T-cell (primary cell): ENCODE data around the gene ROCK2. TPM values are rescaled to one million over a fixed set of nuclear protein-coding genes. Genes with fewer than 3 reads are reported as not detected.

Source experiments
- ATAC-seq, 4 experiments: fragments of 200-7000 bp in 3 of 4; fragments of 150-1000 bp in 1 of 4; cut with Tn5 transposase; replicated peaks in 1 of 4; 1 replicate in 3 of 4; 2 replicates in 1 of 4; pipeline ENCODE4 v1.10.0; 2021; ENCODE audit warnings: moderate library complexity in 3 of 4, mild to moderate bottlenecking in 2 of 4, moderate number of reproducible peaks in 1 of 4
- CTCF ChIA-PET, 2 donors: fragments of 300-600 bp; sonication (Branson Sonifier 250); formaldehyde crosslinking; loops; one replicate each; lab custom pipeline; 2022; ENCODE audit warnings: antibody characterized with exemption in 2 of 2; lab: Charles Lee
- POLR2A ChIA-PET, 2 donors: fragments of 300-600 bp; sonication (Branson Sonifier 250); formaldehyde crosslinking; loops; one replicate each; lab custom pipeline; 2022; ENCODE audit warnings: antibody characterized with exemption in 2 of 2; lab: Charles Lee
- DNase-seq, 35 experiments: peaks; one replicate each; pipeline versions ENCODE4 v3.0.0 to v3.0.0-alpha.2; 2013 to 2023
- H3K27ac ChIP-seq: one replicate; pipeline ENCODE4 v1.5.1; 2013; ENCODE audit warnings: low read length
- H3K27me3 ChIP-seq, 2 experiments: replicated peaks in 1 of 2; 1 replicate in 1 of 2; 2 replicates in 1 of 2; pipeline versions ENCODE4 v1.6.1 to v1.7.0; 2013; ENCODE audit warnings: low read length in 1 of 2, mixed read lengths in 1 of 2; ENCODE audit not compliant: control insufficient read depth in 2 of 2, insufficient read depth in 2 of 2; ENCODE audit errors: extremely low read depth in 1 of 2
- H3K36me3 ChIP-seq, 2 donors: 1 replicate in 1 of 2; 2 replicates in 1 of 2; pipeline versions ENCODE4 v1.6.1 to v1.7.0; 2013; ENCODE audit warnings: low read length in 1 of 2; ENCODE audit not compliant: control insufficient read depth in 2 of 2, insufficient read depth in 1 of 2; ENCODE audit errors: extremely low read depth in 1 of 2
- H3K4me1 ChIP-seq, 2 experiments: 1 replicate in 1 of 2; 2 replicates in 1 of 2; pipeline versions ENCODE4 v1.6.1 to v1.7.0; 2013; ENCODE audit warnings: low read length in 2 of 2, mixed read lengths in 1 of 2; ENCODE audit not compliant: insufficient read depth in 2 of 2, control insufficient read depth in 1 of 2; ENCODE audit errors: extremely low read depth in 1 of 2
- H3K4me3 ChIP-seq, 2 donors: 1 replicate in 1 of 2; 2 replicates in 1 of 2; pipeline versions ENCODE4 v1.5.1 to v1.7.0; 2013; ENCODE audit warnings: mild to moderate bottlenecking in 2 of 2, low read length in 1 of 2, moderate library complexity in 1 of 2; ENCODE audit not compliant: control insufficient read depth in 1 of 2; ENCODE audit errors: extremely low read depth in 1 of 2
- H3K9me3 ChIP-seq: 2 replicates; pipeline ENCODE4 v1.7.0; 2013
- H3K27ac Mint-ChIP-seq, 2 donors: one replicate each; pipeline ENCODE4 v1.8.0; 2020 to 2021; ENCODE audit warnings: mild to moderate bottlenecking in 2 of 2, mixed read lengths in 2 of 2
- H3K27me3 Mint-ChIP-seq, 2 donors: one replicate each; pipeline ENCODE4 v1.8.0; 2021 to 2022; ENCODE audit warnings: mixed read lengths in 2 of 2
- H3K36me3 Mint-ChIP-seq: one replicate; pipeline ENCODE4 v1.8.0; 2021; ENCODE audit warnings: mixed read lengths
- H3K4me1 Mint-ChIP-seq, 3 donors: one replicate each; pipeline ENCODE4 v1.8.0; 2020 to 2022; ENCODE audit warnings: mixed read lengths in 3 of 3, mild to moderate bottlenecking in 1 of 3
- H3K4me3 Mint-ChIP-seq, 3 donors: one replicate each; pipeline ENCODE4 v1.8.0; 2020 to 2022; ENCODE audit warnings: mild to moderate bottlenecking in 3 of 3, mixed read lengths in 3 of 3, moderate library complexity in 3 of 3
- H3K9me3 Mint-ChIP-seq, 3 donors: one replicate each; pipeline ENCODE4 v1.8.0; 2020 to 2022; ENCODE audit warnings: mixed read lengths in 3 of 3
- WGBS: methylation state at CpG from one replicate; pipeline ENCODE4 v1.1.5; 2013; ENCODE audit warnings: missing lambda C conversion rate; ENCODE audit not compliant: insufficient coverage; 5-methylcytosine and 5-hydroxymethylcytosine counted together
- total RNA-seq, 35 experiments: library from RNA in 6 of 35; stranded (reverse) in 6 of 35; fragments of 120-200 nt in 1 of 35; gene quantifications; one replicate each; pipeline versions ENCODE4 v1.2.1 to v1.2.4 and lab custom pipeline; 2013 to 2026

Gene ROCK2
- total RNA-seq, 5 donors from 2014 or later (not counting 1 experiment from before 2014, with no cell fraction given), result 15.5 to 22.3 (median 18.6) TPM

GRCh38 chr2:11213090-11213638, 131.3 kb downstream of the ROCK2 start:
- Mint-ChIP-seq H3K4me3 (no peak overlapping the region), H3K27ac (no peak overlapping the region), H3K27me3 (no peaks in the 10 kb centered on the region), H3K4me1 (peaks cover 0 to 6% (median 0%) of the 10 kb centered on the region in 3 donors), H3K36me3 (peaks cover 42% of the 10 kb centered on the region), H3K9me3 (no peaks in the 10 kb centered on the region)
- CTCF ChIA-PET, result no interaction called here
- DNase-seq, result no peak
- Histone ChIP-seq H3K27me3 (no peaks in the 10 kb centered on the region), H3K9me3 (no peaks in the 10 kb centered on the region), H3K4me1 (no peaks in the 10 kb centered on the region), H3K36me3 (peaks cover 0 to 37% of the 10 kb centered on the region in 2 donors), H3K4me3 (no peak overlapping the region), H3K27ac (no peak overlapping the region)
- POLR2A ChIA-PET, result no interaction called here
- WGBS, result 98% methylated on average over 5 of the region's 5 CpGs
- no peak for ATAC-seq

- Histone ChIP-seq H3K27me3 (no peaks in the 10 kb centered on the region), H3K27ac (no peak overlapping the region), H3K4me3 (no peak overlapping the region), H3K9me3 (no peaks in the 10 kb centered on the region), H3K36me3 (peaks cover 0 to 37% of the 10 kb centered on the region in 2 donors), H3K4me1 (no peaks in the 10 kb centered on the region)
- Mint-ChIP-seq H3K4me1 (peaks cover 0 to 6% (median 0%) of the 10 kb centered on the region in 3 donors), H3K4me3 (no peak overlapping the region), H3K9me3 (no peaks in the 10 kb centered on the region), H3K36me3 (peaks cover 42% of the 10 kb centered on the region), H3K27me3 (no peaks in the 10 kb centered on the region), H3K27ac (no peak overlapping the region)
- POLR2A ChIA-PET, result no interaction called here
- DNase-seq, result no peak
- CTCF ChIA-PET, result no interaction called here
- no peak for ATAC-seq
Measured at GRCh38 chr2:11212645-11213044, 131.8 kb downstream of the ROCK2 start.

- ChIA-PET CTCF (interaction anchor here in 1 of 2 donors (0.7 kb wide), 2 partner anchors 17 to 108 kb away, joined by 3 to 4 read pairs; no protein-coding TSS in a partner anchor), POLR2A (no interaction called here)
- no peak overlapping the region for H3K4me3 Mint-ChIP-seq
- H3K9me3 Mint-ChIP-seq, result no peaks in the 10 kb centered on the region
- Histone ChIP-seq H3K4me1 (no peaks in the 10 kb centered on the region), H3K27ac (no peak overlapping the region), H3K27me3 (no peaks in the 10 kb centered on the region), H3K9me3 (no peaks in the 10 kb centered on the region), H3K4me3 (no peak overlapping the region), H3K36me3 (peaks cover 0 to 21% of the 10 kb centered on the region in 2 donors)
- H3K27me3 Mint-ChIP-seq, result no peaks in the 10 kb centered on the region
- H3K36me3 Mint-ChIP-seq, result peaks cover 28% of the 10 kb centered on the region
- no peak for ATAC-seq
- H3K4me1 Mint-ChIP-seq, result peaks cover 1 to 14% (median 5%) of the 10 kb centered on the region in 3 donors
- no peak for DNase-seq
- no peak overlapping the region for H3K27ac Mint-ChIP-seq
Measured at GRCh38 chr2:11208083-11208482, 136.4 kb downstream of the ROCK2 start.

GRCh38 chr2:11203480-11203879, 141.0 kb downstream of the ROCK2 start:
- CTCF ChIA-PET, result interaction anchor here in 1 of 2 donors (1.0 kb wide), 1 partner anchor 70 kb away, joined by 4 read pairs; a partner anchor contains a TSS
- H3K36me3 ChIP-seq, result peaks cover 0 to 16% of the 10 kb centered on the region in 2 donors

GRCh38 chr2:11201969-11202368, 142.5 kb downstream of the ROCK2 start:
- Mint-ChIP-seq H3K4me3 (no peak overlapping the region), H3K4me1 (peaks cover 0 to 14% (median 5%) of the 10 kb centered on the region in 3 donors), H3K36me3 (peaks cover 26% of the 10 kb centered on the region), H3K9me3 (no peaks in the 10 kb centered on the region), H3K27ac (no peak overlapping the region), H3K27me3 (no peaks in the 10 kb centered on the region)
- WGBS, result no CpG with 5 or more reads among the region's 5 CpGs
- H3K9me3 ChIP-seq, result no peaks in the 10 kb centered on the region
- H3K36me3 ChIP-seq, result peaks cover 0 to 20% of the 10 kb centered on the region in 2 donors
- DNase-seq, result no peak
- no peaks in the 10 kb centered on the region for H3K4me1 ChIP-seq
- H3K4me3 ChIP-seq, result no peak overlapping the region
- CTCF ChIA-PET, result no interaction called here
- H3K27ac ChIP-seq, result no peak overlapping the region
- POLR2A ChIA-PET, result no interaction called here
- no peaks in the 10 kb centered on the region for H3K27me3 ChIP-seq
- no peak for ATAC-seq

More at GRCh38 chr2:11203480-11203879, 141.0 kb downstream of the ROCK2 start:
- no peaks in the 10 kb centered on the region for H3K27me3 ChIP-seq
- no peak overlapping the region for H3K4me3 Mint-ChIP-seq
- no peaks in the 10 kb centered on the region for H3K9me3 Mint-ChIP-seq
- peaks cover 28% of the 10 kb centered on the region for H3K36me3 Mint-ChIP-seq
- POLR2A ChIA-PET, result no interaction called here
- ATAC-seq, result no peak
- no peak overlapping the region for H3K27ac Mint-ChIP-seq
- H3K4me1 ChIP-seq, result no peaks in the 10 kb centered on the region
- no peaks in the 10 kb centered on the region for H3K27me3 Mint-ChIP-seq
- H3K27ac ChIP-seq, result no peak overlapping the region
- no peak for DNase-seq
- H3K4me3 ChIP-seq, result no peak overlapping the region
- WGBS, result no CpG with 5 or more reads among the region's 3 CpGs
- no peaks in the 10 kb centered on the region for H3K9me3 ChIP-seq
- H3K4me1 Mint-ChIP-seq, result peaks cover 0 to 14% (median 5%) of the 10 kb centered on the region in 3 donors

GRCh38 chr2:11200651-11201050, 143.8 kb downstream of the ROCK2 start:
- peaks cover 32% of the 10 kb centered on the region for H3K36me3 Mint-ChIP-seq
- POLR2A ChIA-PET, result interaction anchor here in 1 of 2 donors (0.9 kb wide), 1 partner anchor 526 kb away, joined by 5 read pairs; no protein-coding TSS in a partner anchor
- no peak overlapping the region for H3K27ac ChIP-seq
- H3K27ac Mint-ChIP-seq, result peak overlapping the region in 1 of 2 donors; percentile 57
- peaks cover 0 to 26% of the 10 kb centered on the region in 2 donors for H3K36me3 ChIP-seq
- 100% methylated on average over 1 of the region's 2 CpGs for WGBS
- H3K9me3 ChIP-seq, result no peaks in the 10 kb centered on the region
- H3K4me1 Mint-ChIP-seq, result peaks cover 0 to 14% (median 5%) of the 10 kb centered on the region in 3 donors
- no peaks in the 10 kb centered on the region for H3K27me3 ChIP-seq
- ATAC-seq, result no peak
- no peaks in the 10 kb centered on the region for H3K27me3 Mint-ChIP-seq
- DNase-seq, result no peak
- H3K4me3 ChIP-seq, result no peak overlapping the region
- CTCF ChIA-PET, result interaction anchor here in 1 of 2 donors (1.0 kb wide), 1 partner anchor 11 kb away, joined by 5 read pairs; no protein-coding TSS in a partner anchor
- H3K4me1 ChIP-seq, result no peaks in the 10 kb centered on the region
- H3K9me3 Mint-ChIP-seq, result no peaks in the 10 kb centered on the region
- no peak overlapping the region for H3K4me3 Mint-ChIP-seq
